Fibroblast of skin of left quadriceps (primary cell): ENCODE measurements around the gene MLN.

Experiments
- DNase-seq, 2 experiments: peaks; one replicate each; pipeline ENCODE4 v3.0.0-alpha.2; 2013; ENCODE audit warnings: low read depth in 2 of 2

MLN gene

GRCh38 chr6:33771146-33772081, 32.4 kb downstream of the MLN start:
- DNase-seq = peak; percentile 99

GRCh38 chr6:33770833-33771145, 33.0 kb downstream of the MLN start:
- no peak for DNase-seq

DNA sequence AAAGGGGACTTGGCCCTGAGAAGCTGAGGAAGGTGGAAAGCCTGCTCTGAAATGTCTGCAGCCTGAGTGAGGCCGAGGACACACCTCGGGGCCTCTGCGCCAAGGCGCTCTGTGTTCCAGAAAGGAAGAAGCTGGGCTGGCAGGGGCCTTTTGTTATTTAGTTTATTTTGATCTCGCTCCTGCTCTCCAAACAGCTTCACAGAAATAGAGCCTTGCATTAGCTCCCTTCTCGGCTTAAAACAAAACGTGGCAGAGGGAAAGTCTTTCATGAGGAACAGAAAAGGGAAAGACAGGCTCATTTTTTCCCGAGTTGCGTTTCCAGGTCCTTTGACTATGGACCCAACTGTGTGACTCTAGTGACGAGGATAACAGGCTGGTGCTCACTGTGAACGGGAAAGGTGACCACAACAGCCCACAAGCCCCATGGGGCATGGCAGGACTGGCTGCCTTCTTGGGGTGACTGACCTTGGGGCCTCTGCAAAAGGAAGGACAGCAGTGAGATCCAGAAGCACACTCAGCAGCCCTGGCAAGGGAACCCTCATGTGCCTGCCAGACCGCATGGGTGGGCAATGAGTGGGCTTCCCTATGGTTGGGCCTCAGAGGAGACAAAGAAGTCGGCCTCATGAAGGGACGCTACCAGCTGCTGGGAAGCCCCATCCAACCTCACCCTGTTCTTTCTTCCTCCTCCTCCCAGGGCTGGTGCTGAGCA, 33.5 kb downstream of the MLN start:
- no peak for DNase-seq

- no peak for DNase-seq
Observed at GRCh38 chr6:33769248-33769821, 34.5 kb downstream of the MLN start.

GRCh38 chr6:33768644-33769120, 35.1 kb downstream of the MLN start:
- peak; percentile 48 to 51 for DNase-seq

- DNase-seq = no peak
Observed at GRCh38 chr6:33766921-33767907, 36.6 kb downstream of the MLN start.

DNA sequence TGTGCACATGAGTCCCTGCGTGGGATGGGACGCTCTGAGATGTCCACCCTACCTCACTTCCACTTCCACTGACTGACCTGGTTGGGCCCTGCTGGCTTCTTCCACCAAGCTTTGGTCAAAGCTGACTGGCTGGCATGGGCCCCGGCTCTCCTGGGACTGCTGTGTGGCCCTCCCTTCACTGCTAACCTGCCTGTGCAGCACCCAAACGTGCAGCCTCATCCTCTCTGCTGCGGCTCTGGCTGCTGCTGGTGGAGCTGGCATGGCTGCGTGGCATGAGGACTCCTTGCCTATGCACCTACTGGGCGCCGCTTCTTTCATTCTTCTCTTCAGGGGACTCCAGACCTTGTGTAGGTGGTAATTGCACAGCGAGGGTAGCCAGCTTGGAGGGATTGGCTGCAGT, 38.4 kb downstream of the MLN start:
- no peak for DNase-seq

- no peak for DNase-seq
Observed at GRCh38 chr6:33764036-33764435, 39.8 kb downstream of the MLN start.

GRCh38 chr6:33763483-33763882, 40.3 kb downstream of the MLN start:
- DNase-seq = no peak

DNA sequence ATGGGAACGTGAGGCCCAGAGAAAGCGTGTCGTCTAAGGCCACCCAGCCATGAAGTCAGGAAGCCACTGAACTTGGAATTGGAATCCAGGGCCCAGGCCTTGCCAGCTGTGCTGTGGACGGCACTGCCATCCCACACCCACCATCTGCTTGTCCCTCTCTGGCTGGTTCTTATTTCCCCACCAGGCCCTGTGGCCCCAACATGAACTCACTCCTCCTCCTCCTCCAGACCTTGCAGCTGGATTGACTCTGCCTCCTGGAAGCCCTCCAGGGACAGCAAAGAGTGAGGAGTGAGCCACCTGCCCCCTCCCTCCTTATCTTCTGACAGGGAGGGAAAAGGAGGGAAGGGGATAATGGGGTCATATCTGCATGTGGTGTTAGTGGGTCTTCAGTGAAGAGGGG, 41.1 kb downstream of the MLN start:
- no peak for DNase-seq

DNA sequence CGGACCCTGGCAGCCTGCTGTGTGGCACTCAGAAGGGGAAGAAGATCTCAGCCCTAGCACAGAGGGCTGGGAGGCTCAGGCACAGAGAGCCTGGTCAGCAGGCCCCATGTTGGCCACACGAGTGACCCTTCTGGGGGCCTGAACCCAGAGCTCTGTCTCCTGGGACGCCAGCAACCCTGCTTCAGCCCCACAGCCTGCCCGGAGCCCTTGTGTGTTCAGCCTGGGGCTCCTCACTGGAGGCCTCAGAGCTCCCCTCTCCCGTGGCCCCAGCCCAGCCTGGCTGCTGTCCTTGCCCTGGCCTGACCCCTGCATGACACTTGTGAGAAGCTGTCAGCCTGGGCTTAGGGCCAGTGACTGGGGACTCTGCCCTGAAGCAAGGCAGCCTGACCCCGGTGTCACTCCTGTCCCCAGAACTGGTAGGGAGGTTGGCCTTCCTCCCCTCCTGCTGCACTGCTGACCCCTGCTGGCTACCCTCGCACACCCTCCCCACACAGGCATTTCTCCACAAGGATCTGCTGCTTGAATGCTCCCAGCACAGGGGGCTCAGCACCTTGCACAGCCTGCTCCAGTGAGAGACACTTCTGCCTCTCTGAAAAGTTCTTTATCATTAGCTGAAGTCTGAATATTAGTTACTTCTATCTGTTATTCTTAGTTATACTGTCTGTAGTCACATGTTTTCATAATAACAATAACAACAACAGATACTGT, 41.7 kb downstream of the MLN start:
- DNase-seq = no peak

DNA sequence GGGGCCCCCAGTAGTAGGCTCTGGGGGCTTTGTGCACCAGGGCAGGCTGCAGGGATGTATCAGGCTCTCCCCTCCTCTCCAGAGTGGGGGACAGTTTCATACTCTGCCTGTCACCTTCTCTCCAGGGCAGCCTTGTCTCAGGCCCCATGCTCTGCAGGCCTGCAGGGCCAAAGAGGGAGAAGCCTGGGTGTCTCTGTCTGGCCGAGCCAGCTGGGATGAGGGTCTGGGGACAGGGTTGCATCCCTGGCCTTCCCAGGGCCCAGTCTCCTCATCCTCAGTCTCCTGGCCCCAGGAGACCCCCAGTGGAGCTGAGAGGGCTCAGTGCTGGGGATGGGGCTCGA, 42.3 kb downstream of the MLN start:
- no peak for DNase-seq

DNA sequence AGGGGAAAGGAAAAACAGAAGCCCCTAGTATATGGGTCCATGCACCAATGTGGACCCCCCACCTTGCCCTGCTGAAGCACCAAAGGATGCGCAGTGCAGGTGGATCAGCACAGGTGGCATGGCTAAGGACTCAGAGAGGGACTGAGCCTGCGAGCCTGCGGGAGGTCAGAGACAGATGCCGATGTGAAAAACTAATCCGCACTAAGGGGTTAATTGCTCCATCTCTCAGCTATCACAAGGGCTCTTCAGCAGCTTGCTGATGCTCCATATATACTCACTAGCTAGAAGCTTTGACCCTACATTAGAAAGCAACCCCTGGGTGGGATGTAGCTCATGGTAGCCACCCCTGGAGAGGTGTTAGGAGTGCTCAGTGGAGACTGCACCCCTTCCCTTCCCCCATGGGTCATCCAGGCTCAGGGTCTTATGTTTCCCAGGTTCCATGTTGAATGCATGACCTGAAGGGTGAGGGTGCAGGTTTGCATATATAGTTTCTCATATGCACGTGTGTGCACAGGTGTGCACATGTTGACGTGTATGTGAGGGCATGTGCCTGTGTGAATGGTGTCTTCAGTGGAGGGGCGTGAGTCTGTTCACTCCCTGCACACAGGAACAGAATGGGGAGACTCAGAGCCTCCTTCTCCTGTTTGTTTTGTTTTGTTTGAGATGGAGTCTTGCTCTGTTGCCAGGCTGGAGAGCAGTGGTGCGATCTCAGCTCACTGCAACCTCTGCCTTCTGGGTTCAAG, 43.7 kb downstream of the MLN start:
- DNase-seq = no peak

DNA sequence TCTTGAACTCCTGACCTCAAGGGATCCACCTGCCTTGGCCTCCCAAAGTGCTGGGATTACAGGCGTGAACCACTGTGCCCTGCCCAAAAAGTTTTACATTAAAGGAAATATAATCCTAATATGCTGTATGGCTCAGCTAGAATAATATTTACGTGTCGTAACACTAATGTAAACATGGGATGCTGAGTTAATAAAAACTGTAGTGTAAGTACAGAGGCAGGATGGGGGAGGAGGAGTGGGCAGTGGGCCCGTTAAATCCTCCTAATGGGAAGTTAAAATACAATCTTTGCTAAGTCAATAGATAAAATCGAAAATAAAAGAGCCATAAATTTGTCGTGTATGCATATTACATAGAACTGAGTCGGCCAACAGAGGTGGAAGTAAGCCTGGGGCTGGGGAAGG, 45.0 kb downstream of the MLN start:
- DNase-seq = no peak

DNA sequence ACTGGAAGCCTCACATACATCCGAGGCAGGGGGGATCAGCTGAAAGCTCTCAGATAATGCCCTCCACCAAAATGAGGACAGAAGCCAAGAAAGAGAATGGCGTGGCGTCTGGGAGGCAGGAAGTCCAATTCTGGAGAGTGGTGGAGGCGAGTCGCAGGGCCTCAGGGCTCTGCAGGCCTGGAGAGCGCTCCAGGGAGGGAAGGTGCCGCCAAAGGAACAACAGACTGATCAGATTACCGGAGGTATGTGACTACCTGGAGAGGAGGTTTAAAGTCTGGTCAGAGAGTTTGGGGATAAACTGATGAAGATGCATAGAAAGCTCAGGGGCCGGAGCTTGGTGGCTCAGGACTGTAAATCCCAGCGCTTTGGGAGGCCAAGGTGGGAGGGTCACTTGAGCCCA, 45.9 kb downstream of the MLN start:
- DNase-seq = no peak

DNA sequence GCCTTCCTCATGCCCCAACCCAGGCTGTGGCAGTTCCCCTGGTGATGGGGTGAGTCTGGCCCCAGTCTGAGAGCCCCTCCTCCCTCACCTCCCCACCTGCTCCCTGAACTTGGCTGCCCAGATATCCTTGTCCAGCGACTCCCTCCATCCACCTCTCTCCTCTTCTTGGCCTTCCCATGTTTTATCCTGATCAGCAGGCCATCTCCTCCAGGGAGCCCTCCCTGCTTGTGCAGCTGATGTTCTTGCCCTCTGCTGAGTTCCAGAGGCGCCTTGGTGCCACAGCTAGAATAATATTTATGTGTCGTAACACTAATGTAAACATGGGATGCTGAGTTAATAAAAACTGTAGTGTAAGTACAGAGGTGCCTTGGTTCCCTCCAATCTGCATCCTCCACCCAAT, 46.7 kb downstream of the MLN start:
- DNase-seq = no peak

DNA sequence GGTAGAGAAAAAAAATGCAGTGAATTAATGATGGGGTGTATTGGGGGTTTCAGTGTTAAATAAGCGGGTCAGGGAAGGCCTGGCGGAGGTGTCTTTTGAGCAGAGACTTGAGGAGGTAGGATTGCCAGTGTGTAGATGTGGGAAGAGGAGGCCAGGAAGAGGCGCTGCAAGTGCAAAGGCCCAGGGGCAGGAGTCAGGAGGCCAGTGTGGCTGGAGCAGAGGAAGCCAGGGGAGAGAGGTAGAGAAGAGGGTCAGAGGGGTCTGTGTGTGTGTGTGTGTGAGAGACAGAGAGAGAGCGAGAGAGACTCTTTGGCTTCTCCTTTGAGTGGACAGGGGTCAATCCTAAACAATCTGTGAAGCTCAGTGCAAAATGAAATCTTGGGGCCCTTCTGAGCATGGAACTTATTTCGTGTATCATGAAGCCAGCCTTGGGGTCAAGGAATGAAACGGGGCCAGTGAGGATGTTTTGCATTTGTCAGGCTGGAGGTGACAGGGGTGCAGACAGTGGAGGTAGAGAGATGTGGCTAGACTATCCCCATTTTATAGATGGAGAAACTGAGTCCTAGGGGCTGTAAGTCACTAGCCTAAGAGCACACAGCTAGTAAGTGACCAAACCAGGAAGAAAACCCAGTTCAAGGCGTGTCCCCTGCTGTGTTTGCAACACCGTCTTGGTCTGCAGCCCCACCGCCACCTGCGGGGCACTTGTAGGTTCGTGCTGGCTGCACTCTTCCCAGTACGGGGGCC, 47.4 kb downstream of the MLN start:
- no peak for DNase-seq

GRCh38 chr6:33755070-33755869, 48.5 kb downstream of the MLN start:
- no peak for DNase-seq

DNA sequence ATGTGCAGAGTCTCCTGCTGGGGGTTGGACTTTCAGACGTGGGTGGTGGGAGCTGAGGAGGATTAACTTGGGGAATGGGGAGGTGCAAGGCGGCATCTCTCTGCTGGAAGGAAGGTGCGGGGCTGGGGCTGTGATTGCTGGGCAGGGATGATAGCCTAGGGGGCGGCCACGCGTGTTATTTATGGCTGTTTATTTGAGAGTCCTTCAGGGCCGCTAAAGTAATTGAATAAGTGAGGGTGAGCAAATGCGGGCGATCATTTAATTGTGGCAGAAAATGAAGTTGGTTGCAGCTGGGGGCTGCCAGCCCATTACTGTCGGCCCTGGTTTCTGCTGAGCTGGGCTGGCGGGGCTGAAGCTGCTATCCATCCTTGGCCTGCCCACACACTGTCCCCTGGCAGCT, 49.6 kb downstream of the MLN start:
- DNase-seq = no peak
